SU-DHL-6 (cell line): ENCODE data around the gene NRK.

ENCODE experiments used
- H2AFZ ChIP-seq: fragments of 200-600 bp; sonication (generic); 2 replicates; pipeline ENCODE4 v1.6.1; 2014; ENCODE audit warnings: low read depth, mild to moderate bottlenecking, moderate library complexity, mixed read lengths, antibody characterized with exemption, low read length; ENCODE audit not compliant: severe bottlenecking
- H3F3A ChIP-seq: fragments of 200-600 bp; shearing (Covaris generic); 2 replicates; pipeline ENCODE4 v1.6.0; 2016; ENCODE audit warnings: antibody characterized with exemption, mild to moderate bottlenecking; ENCODE audit not compliant: insufficient read depth
- H3K27ac ChIP-seq: fragments of 200-600 bp; sonication (generic); 2 replicates; pipeline ENCODE4 v1.5.1; 2016; ENCODE audit warnings: low read depth, mild to moderate bottlenecking, low read length, moderate library complexity, mixed read lengths
- H3K27me3 ChIP-seq: fragments of 200-600 bp; sonication (generic), shearing (Covaris generic); 2 replicates; pipeline ENCODE4 v1.6.0; 2014; ENCODE audit warnings: mild to moderate bottlenecking, low read length
- H3K36me3 ChIP-seq: fragments of 200-600 bp; sonication (generic); 2 replicates; pipeline ENCODE4 v1.6.1; 2014; ENCODE audit warnings: mild to moderate bottlenecking, low read length, mixed read lengths
- H3K4me2 ChIP-seq: fragments of 300-600, 200-600 bp; shearing (Covaris generic), sonication (generic); 2 replicates; pipeline ENCODE4 v1.6.0; 2014; ENCODE audit warnings: low read length, low read depth, mild to moderate bottlenecking; ENCODE audit not compliant: poor library complexity, severe bottlenecking
- H3K4me3 ChIP-seq: fragments of 200-600 bp; sonication (generic); 2 replicates; pipeline ENCODE4 v1.5.1; 2014; ENCODE audit warnings: antibody characterized with exemption, low read length, mild to moderate bottlenecking, mixed read lengths; ENCODE audit not compliant: insufficient read depth, poor library complexity, severe bottlenecking
- H3K79me2 ChIP-seq: fragments of 200-600 bp; sonication (generic); 2 replicates; pipeline ENCODE4 v1.6.1; 2014; ENCODE audit warnings: mild to moderate bottlenecking, low read length, moderate library complexity; ENCODE audit not compliant: insufficient read depth
- H3K9ac ChIP-seq: fragments of 200-600 bp; sonication (generic); 2 replicates; pipeline ENCODE4 v1.7.0; 2014; ENCODE audit warnings: mild to moderate bottlenecking, low read length
- H3K9me2 ChIP-seq: fragments of 200-600 bp; sonication (generic); replicated peaks from 2 replicates; pipeline ENCODE4 v1.6.1; 2014; ENCODE audit warnings: low read length; ENCODE audit not compliant: insufficient read depth
- H3K9me3 ChIP-seq: fragments of 200-600 bp; sonication (generic); 2 replicates; pipeline ENCODE4 v1.6.1; 2014; ENCODE audit warnings: low read length, mixed read lengths; ENCODE audit not compliant: insufficient read depth
- H4K20me1 ChIP-seq: fragments of 200-600 bp; sonication (generic); 2 replicates; pipeline ENCODE4 v1.6.1; 2014; ENCODE audit warnings: low read depth, mild to moderate bottlenecking, antibody characterized with exemption, low read length, moderate library complexity, mixed read lengths
- EZH2phosphoT487 ChIP-seq: fragments of 200-600 bp; sonication (generic), shearing (Covaris generic); conservative IDR thresholded peaks from 2 replicates; pipeline ENCODE4 v1.6.1; 2018; ENCODE audit warnings: mild to moderate bottlenecking, antibody characterized with exemption, low read length, moderate library complexity, mixed read lengths
- TF ChIP-seq, protein P1 (sequence below): fragments of 200-600 bp; sonication (generic); IDR thresholded peaks from one replicate; pipeline ENCODE4 v1.5.1; 2017; ENCODE audit warnings: antibody characterized with exemption, mild to moderate bottlenecking, low read length, moderate library complexity; ENCODE audit not compliant: insufficient read depth, poor library complexity, severe bottlenecking

NRK gene

DNA sequence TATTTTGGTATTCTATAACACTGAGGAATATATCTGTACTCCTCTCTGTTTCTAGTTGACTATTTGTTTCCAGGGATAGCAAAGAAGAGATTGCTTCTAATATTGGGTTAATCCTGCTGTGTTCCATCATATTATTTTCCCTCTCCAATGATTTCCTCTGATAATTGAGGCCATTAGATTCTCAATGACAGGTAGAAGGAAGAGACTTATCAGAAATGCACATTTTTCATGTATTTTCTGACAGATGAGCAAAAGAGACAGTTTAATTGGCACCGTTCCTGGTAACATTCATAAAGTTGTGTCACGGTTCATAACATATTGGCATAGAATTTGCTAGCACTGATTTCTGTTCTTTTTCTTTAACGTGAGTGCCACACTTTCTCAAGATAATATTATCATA, 58.2 kb downstream of the NRK start:
- Histone ChIP-seq H3K27me3 (no peaks in the 10 kb centered on the region), H3F3A (no peaks in the 10 kb centered on the region), H4K20me1 (no peaks in the 10 kb centered on the region), H3K36me3 (no peaks in the 10 kb centered on the region), H3K79me2 (no peaks in the 10 kb centered on the region), H3K4me3 (no peak overlapping the region), H3K27ac (no peak overlapping the region), H2AFZ (no peak overlapping the region), H3K9ac (no peak overlapping the region), H3K4me2 (no peak overlapping the region), H3K9me2 (no peaks in the 10 kb centered on the region), H3K9me3 (no peaks in the 10 kb centered on the region)
- TF ChIP-seq, protein P1, sequence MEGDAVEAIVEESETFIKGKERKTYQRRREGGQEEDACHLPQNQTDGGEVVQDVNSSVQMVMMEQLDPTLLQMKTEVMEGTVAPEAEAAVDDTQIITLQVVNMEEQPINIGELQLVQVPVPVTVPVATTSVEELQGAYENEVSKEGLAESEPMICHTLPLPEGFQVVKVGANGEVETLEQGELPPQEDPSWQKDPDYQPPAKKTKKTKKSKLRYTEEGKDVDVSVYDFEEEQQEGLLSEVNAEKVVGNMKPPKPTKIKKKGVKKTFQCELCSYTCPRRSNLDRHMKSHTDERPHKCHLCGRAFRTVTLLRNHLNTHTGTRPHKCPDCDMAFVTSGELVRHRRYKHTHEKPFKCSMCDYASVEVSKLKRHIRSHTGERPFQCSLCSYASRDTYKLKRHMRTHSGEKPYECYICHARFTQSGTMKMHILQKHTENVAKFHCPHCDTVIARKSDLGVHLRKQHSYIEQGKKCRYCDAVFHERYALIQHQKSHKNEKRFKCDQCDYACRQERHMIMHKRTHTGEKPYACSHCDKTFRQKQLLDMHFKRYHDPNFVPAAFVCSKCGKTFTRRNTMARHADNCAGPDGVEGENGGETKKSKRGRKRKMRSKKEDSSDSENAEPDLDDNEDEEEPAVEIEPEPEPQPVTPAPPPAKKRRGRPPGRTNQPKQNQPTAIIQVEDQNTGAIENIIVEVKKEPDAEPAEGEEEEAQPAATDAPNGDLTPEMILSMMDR, result no peak
- no peak for TF ChIP-seq EZH2phosphoT487

DNA sequence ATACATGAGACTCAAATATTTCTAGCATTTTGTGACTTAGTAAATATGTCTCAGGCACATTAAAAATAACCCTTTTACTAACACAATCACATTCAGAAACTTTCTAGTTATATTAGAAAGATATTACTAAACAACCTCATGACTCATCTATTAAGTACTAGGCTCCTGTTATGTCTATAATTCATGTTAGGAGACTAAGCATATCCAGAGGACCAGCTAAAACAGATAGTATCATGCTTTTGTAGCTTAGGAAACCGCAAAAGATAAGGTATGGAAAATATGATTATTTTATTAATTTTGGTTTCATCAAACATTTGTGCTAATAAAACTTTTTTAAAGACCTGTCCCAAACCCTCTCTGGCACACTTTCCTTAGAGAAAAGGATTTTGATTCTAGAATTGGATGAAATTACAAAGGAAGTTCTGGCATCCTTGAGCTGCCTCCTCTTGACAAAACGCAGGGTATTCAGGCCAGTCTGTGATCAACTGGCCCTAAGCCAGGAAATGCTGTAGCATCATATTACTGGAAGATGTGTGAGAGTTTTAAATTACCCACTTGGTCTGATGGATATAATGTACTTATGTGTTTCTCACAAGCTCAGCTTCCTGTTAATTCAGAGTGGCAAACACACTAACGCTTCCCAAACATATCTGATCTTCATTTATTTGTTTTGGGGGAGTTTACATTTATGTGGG, 60.4 kb downstream of the NRK start:
- Histone ChIP-seq H3K79me2 (no peaks in the 10 kb centered on the region), H3K36me3 (no peaks in the 10 kb centered on the region), H3K4me2 (no peak overlapping the region), H3F3A (no peaks in the 10 kb centered on the region), H4K20me1 (no peaks in the 10 kb centered on the region), H3K4me3 (no peak overlapping the region), H3K27ac (no peak overlapping the region), H2AFZ (no peak overlapping the region), H3K27me3 (no peaks in the 10 kb centered on the region), H3K9ac (no peak overlapping the region), H3K9me3 (no peaks in the 10 kb centered on the region), H3K9me2 (no peaks in the 10 kb centered on the region)
- TF ChIP-seq, protein P1, result no peak
- TF ChIP-seq EZH2phosphoT487, result no peak

DNA sequence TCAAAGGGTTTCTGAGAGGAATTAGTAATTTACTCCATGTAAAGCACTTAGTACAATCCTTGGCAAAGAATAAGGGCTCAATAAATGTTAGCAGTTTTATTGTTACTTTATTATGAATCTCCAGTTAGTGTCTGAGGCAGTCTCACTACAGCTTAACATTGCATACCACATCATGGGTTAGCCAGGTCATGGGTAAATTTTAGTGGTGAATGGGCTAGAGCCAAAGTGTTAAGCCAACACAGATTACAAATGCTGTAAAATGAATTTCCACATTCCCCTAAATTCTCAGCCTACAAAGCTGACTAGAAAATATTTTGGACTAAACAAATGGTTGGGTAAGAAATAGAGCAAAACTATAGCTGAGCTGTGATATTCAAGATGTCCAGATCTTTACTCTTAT, 72.4 kb downstream of the NRK start:
- no peak overlapping the region for H3K4me2 ChIP-seq
- no peak for TF ChIP-seq EZH2phosphoT487
- TF ChIP-seq, protein P1, result no peak
- no peaks in the 10 kb centered on the region for H3K27me3 ChIP-seq

More for the DNA sequence above, 72.4 kb downstream of the NRK start:
- no peaks in the 10 kb centered on the region for H4K20me1 ChIP-seq
- no peaks in the 10 kb centered on the region for H3F3A ChIP-seq
- H3K9me3 ChIP-seq, result no peaks in the 10 kb centered on the region
- H3K79me2 ChIP-seq, result no peaks in the 10 kb centered on the region
- no peak overlapping the region for H3K27ac ChIP-seq
- no peaks in the 10 kb centered on the region for H3K9me2 ChIP-seq
- H3K36me3 ChIP-seq, result no peaks in the 10 kb centered on the region
- no peak overlapping the region for H2AFZ ChIP-seq
- H3K4me3 ChIP-seq, result no peak overlapping the region
- H3K9ac ChIP-seq, result no peak overlapping the region
